RCC 7860 (cell line): ENCODE measurements around the gene AGPAT1.
A peak's percentile ranks its signal among the peaks of the same experiment; 100 is the strongest.
"Not testable (repeated sequence)": the region's sequence is repeated elsewhere in the genome, so short reads cannot be mapped to it uniquely, and the experiment has no call there.

Experiments
- DNase-seq: peaks from one replicate; pipeline ENCODE4 v3.0.0-alpha.2; 2015; ENCODE audit warnings: low spot score
- FAIRE-seq: peaks from 2 replicates; lab custom pipeline; 2012; peaks lifted over from hg19 to GRCh38; lab: Jason Lieb, UNC

The AGPAT1 gene, protein sequence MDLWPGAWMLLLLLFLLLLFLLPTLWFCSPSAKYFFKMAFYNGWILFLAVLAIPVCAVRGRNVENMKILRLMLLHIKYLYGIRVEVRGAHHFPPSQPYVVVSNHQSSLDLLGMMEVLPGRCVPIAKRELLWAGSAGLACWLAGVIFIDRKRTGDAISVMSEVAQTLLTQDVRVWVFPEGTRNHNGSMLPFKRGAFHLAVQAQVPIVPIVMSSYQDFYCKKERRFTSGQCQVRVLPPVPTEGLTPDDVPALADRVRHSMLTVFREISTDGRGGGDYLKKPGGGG

DNA sequence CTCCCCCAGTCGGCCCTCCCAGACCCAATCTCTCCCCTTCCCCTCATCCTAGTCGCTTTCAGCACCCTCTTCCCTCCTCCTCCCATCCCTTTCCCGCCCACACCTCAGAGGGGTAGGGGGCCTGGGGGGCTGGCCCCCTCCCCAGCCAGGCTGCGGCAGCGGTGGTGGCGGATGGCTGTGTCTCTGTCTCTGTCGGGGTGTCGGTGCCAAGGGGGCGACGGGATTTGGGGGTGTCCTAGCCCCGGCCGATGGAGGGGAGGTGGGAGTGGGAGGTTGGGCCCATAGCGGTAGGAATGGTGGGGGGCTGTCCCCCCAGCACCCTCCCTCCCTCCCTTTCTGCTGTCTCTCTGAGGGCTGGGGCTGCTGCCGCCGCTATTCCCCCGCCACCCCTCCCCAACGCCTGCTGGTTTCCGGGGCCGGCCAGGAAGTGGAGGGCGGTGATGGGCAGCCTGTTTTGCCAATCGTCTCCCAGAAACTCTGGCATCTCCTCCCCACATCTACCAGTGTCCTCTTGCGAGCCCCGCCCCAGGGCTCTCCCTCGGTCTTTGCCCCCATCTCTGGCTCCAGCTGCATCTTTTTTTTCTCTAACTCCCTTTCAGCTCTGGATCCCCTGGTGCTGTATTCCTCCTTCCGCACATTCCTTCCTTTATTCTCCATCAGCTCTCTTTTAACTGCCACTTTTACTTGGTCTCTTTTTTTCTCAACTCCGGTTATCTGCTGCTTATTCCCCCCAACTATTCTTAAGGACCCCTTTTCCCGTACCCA is at the start of gene AGPAT1:
TSS of gene AGPAT1 (minus strand) at position 374 of the 765 bp plus-strand sequence. CDS start 4,588 bp downstream, outside the sequence.
- no peak for FAIRE-seq
- DNase-seq = peak; percentile 86

DNA sequence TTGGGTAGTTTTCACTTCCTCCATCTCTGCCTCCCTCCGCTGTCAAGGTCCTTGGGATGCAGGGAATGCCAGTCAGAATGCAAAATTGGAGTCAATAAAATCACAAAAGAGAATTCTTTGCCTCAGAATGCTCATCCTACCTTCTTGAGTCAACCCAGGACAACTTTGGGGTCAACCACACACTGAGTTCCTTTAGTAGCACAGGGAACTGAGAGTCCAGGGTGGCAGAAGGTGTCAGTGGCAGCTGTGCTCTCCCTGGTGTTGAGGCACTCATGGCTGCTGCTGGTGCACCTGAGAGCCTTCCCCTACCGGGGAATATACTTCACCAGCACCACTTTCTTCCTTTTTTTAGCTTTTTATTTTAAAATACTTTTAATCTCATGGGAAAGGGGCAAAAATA is 48.8 kb upstream of the AGPAT1 start:
- FAIRE-seq = no peak
- DNase-seq = no peak

- DNase-seq (no peak), FAIRE-seq (no peak)
These were observed 47.7 kb upstream of the AGPAT1 start, which contains the start of gene NOTCH4 for GRCh38 chr6:32223258-32224235. TSS of gene NOTCH4 (minus strand) at chr6:32224067. CDS start at chr6:32223928, 139 bp downstream.

GRCh38 chr6:32222333-32223230 is 46.7 kb upstream of the AGPAT1 start:
- DNase-seq (no peak), FAIRE-seq (no peak)

GRCh38 chr6:32220021-32220420 is 44.1 kb upstream of the AGPAT1 start:
- DNase-seq (no peak), FAIRE-seq (no peak)

- no peak for DNase-seq
- FAIRE-seq = no peak
These were observed 42.3 kb upstream of the AGPAT1 start for GRCh38 chr6:32218167-32218566.

- FAIRE-seq = no peak
- no peak for DNase-seq
These were observed 41.1 kb upstream of the AGPAT1 start for GRCh38 chr6:32216998-32217397.

DNA sequence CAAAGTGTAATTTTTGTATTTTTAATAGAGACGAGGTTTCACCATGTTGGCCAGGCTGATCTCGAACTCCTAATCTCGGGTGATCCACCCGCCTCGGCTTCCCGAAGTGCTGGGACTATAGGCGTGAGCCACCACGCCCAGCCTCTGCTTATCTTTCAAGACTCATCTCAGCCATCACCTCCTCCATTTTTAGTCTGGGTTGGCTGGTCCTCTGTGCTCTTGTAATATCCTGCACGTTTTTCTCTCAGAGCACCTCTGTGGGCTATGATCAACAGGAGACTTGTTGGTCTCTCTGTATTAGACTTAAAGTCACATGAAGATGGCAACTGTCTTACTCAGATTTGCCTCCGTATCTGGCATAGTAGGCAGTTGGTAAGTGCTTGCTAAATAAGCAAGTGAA is 40.4 kb upstream of the AGPAT1 start:
- no peak for DNase-seq
- no peak for FAIRE-seq

DNA sequence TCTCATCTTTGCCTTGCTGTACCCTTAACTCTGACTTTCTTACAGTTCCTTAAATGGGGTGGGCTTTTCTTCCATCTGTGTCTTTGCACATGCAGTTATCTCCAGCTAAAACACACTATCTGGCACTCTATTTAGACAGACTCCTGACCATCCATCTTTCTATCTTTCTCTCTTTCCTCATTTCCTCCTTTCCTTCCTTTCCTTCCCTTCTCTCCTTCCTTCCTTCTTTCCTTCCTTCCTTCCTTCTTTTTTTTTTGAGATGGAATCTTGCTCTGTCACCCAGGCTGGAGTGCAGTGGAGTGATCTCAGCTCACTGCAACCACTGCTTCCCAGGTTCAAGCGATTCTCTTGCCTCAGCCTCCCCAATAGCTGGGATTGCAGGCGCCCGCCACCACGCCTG is 39.7 kb upstream of the AGPAT1 start:
- DNase-seq (no peak), FAIRE-seq (no peak)

- no peak for DNase-seq
- no peak for FAIRE-seq
These were observed 38.2 kb upstream of the AGPAT1 start for GRCh38 chr6:32214126-32214525.

DNA sequence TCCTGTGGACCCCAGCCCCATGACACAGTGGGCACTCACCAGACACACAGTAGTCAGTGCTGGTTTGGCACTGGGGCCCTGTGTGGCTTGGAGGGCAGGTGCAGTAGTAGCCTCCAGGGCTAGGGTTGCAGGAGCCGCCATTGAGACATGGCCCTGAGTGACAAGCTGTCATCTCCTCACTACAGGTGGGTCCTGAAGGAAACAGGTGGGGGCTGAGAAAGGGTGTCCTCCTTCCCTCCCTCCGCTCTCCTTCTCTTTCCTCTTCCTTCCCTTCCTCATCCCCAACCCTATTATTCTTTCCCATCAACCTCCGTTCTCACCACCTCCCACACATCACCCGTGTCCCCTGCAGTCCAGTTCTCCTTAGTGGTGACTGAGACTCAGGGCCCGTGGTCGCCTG is 37.8 kb upstream of the AGPAT1 start:
- no peak for FAIRE-seq
- no peak for DNase-seq

GRCh38 chr6:32212076-32212760 is 36.3 kb upstream of the AGPAT1 start:
- DNase-seq = no peak
- FAIRE-seq = no peak

DNA sequence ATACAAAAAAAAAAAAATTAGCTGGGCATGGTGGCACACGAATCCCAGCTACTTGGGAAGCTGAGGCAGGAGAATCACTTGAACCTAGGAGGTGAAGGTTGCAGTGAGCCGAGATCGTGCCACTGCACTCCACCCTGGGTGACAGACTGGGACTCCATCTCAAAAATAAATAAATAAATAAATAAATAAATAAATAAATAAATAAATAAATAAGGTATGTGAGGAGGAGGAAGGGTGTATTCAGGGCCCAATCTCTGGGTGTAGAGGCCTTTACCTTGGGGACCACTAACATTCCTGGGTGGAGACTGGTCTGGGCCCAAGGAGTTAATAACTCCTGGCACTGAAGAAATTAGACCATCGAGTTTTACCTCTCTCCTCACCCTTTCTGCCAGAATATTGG is 35.5 kb upstream of the AGPAT1 start:
- not testable (repeated sequence) for FAIRE-seq, DNase-seq

GRCh38 chr6:32210191-32210601 is 34.3 kb upstream of the AGPAT1 start:
- DNase-seq (no peak), FAIRE-seq (no peak)

GRCh38 chr6:32208996-32209395 is 33.1 kb upstream of the AGPAT1 start:
- FAIRE-seq (no peak), DNase-seq (no peak)

- FAIRE-seq (no peak), DNase-seq (no peak)
These were observed 28.4 kb upstream of the AGPAT1 start for GRCh38 chr6:32204268-32204715.

DNA sequence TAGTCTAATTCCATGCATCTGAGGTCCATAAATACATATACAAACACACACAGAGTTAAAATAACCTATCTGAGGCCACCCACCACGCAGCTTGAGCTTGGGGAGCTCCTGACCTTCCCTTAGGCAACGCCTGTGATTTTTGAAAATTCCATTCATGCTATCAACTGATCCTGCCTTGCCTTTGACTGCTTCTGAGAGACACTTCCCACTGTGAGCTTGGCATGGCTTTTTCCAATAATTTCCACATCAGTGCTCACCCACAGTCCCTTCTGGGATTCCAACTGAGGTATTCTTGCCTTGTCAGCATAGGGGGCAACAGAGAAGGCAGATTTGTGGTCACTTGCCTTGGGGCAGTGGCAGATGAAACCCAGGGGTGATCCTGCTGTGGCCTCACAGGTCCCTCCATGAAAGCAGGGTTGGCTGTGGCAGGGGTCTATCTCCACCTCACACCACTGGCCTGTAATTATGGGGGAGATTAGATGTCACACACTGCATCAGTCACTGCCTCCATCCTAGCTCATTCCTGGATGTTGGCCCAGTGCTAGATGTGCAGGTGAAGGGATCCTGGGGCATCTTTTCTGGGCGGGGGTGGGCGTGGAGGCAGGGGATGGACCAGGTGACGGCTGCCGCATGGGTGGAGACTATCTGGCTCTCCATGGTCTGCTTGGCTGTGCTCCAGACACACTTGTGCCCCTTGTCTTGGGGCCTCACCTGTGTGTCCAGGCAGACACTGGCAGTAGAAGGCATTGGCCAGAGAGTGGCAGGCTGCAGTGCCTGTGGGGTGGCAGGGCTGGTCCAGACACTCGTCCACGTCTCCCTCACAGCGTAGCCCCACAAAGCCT is 27.8 kb upstream of the AGPAT1 start:
- DNase-seq (no peak), FAIRE-seq (no peak)

DNA sequence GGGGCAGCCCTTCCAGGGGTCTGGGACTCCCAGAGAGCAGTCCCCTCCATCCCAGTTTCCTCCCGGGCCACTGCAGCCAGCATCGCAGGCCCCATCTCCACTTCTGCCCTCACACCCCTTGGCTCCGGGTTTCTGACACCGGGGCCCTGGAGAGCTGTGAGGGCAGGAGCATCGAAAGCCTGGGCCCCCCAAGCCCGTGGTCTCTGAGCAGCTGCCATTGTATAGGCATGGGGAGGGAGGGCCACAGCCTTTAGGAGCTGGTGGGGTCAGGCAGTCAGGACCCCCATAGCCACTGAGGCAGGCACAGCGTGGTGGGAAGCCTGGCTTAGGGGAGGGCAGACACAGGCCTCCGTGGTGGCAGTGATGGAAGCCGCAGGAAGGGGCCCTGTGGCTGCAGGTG is 26.3 kb upstream of the AGPAT1 start:
- no peak for DNase-seq
- FAIRE-seq = no peak
